Measurements from ENCODE around the gene MRPS18B.

Gene MRPS18B

DNA sequence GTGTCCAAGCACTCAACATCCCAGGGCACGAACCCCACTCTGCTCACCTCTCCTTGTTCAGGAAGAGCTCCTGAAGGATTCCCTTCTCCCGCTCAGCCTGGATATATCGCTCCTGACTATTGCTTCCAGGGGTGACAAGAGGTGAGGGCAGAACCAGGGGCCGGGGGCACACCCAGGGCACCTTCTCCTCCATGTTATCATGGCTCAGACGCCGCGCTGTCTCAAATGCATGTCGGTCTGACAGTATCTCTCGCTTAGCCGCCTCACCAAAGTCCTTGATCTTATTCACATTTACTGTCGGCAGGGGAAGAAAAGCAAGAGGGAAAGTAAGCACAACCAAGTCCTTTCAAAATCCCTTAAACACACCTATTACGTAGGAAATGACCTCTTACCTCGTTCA is 13.7 kb upstream of the MRPS18B start:
- DNase-seq (ENCODE audit: low read depth) = no peak

DNA sequence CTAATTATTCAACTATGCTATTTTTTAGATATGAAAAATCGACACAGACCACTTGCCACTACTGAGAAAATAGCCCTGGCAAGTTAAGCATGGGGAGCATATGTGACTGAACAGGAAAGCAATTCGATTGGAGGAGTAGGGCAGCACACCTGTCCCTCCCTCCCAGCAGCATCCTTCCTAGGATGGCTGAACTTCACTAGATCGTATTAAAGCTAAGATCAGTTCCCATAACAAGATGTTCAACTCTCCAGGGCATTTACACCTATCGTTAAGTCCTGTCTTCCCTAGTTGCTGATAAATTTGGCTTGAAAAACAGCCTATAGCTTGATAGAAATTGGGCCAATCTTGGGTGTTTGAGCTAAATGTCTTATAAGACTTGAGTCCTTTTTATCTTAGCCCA is 7.6 kb upstream of the MRPS18B start:
- no peak for DNase-seq (ENCODE audit: low read depth)

DNA sequence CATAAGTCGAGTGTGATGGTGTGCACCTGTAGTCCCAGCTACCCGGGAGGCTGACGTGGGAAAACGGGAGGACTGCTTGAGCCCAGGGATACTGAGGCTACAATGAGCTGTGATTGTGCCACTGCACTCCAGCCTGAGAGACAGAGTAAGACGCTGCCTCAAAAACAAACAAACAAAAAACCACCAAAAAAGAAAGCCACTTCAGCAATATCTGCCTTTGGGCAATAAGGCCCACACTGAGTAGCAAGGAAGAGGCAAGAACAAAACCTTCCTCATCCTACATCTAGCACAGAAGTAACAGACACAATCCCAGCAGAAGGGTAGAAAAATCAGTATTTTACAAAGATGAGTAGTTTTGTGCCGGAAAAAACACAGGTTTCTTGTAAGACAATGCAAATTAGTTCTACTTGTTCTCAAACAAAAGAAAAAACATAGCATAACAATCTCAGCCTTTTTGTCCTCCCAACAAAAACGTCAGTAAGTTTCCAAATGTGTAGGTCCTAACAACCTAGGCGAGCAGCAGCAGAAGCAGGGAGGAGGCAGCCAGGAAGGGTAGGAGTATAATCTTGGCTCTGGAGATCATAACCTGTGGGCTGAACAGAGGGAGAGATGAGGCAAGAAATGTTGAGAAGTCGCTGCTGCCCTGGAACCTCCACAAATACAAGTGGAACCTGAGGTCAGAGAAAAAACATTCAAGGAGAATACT is 6.3 kb upstream of the MRPS18B start:
- no peak for DNase-seq (ENCODE audit: low read depth)

DNA sequence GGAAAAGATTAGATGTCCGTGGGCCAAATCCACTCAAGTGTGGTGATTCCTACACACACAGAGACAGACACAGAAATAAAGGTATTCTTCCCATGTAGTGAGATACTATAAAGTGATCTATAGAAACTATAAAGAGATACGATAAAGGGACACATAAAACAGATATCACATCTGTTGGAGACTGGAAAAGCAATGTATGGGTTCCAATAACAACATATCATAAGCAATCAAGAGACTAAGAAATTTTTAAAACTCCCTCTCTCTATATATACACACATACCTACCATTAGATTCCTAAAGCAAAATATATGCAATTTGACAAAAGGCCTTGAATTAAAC is 5.8 kb upstream of the MRPS18B start:
- no peak for DNase-seq (ENCODE audit: low read depth)

DNA sequence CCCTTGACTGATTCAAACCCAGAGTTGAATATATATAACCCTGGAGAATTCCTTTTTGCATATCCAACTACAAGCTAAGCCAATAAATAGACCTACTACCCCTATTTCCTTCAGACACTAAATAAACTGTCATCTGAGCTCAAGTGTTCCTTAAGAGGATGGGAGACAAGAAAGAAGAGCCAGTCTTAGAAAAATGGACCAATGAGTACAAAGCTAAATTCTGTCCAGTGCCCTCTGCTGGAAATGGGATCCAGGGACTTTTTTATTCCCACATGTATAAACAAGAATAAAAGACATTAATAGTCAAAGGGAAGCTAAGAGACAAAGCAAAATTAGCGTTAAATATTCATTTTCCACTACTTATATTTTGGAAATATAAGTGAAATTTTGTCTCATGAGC is 5.4 kb upstream of the MRPS18B start:
- no peak for DNase-seq (ENCODE audit: low read depth)

DNA sequence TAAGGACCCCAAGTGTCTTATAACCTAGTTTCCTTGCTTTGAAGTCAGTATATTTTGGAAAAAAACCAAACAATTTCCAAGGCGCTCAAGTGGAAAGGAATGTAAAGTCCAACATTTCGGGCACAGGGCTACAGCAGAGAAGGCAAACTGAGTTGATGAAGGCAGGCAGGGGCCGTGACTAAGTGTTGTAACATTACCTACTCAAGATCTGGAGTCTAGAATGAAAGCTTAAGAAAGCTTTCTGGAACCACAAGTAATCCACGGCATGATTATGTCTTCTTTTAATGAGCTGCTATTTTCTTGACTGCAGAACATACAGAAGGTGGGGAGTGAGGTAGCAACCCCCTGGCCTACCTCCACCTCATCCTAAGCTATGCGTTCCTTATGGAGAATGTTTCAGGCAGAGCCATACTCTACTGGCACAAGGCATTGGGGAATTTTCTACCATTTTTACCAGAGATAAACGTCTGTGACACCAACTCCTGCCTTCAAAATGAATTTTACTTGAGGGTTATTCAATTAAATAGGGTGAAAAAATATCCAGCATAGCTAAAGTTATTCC is 4.9 kb upstream of the MRPS18B start:
- DNase-seq (ENCODE audit: low read depth) = no peak

DNA sequence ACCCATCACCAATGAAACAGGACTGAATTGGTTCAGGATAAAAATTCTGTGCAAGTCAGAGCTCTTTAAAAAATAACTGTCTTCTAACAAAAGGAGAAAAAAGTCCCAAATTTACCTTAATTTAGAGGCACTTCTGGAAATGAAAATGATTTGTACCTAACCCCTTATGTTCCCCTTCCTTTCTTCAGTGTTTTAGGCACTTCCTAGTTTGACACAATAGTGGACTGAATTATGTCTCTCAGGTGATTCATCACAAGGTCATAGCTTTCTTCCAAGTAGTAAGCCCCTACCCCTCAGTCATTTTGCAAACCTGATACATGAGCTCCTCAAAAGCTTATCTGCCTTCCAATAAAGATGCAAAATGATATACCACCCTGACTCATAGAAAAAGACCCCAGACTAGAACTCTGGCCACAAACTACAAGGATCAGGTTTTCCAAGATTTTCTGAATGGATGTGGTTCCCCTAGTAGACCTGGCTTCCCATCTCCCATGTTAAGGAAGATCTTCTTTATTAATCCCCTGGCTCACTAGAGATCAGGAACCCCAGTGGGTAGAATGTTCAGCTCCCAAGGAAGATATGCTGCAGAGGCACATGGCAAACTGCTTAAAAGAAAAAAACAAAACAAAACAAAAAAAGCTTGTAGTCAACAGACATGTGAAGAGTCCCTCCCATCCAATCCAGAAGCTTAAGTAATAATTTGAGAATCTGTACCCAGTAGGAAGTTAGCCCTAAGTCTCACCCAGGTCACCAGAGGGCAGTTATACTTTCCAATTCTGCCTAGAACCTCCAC is 4.2 kb upstream of the MRPS18B start:
- no peak for DNase-seq (ENCODE audit: low read depth)

DNA sequence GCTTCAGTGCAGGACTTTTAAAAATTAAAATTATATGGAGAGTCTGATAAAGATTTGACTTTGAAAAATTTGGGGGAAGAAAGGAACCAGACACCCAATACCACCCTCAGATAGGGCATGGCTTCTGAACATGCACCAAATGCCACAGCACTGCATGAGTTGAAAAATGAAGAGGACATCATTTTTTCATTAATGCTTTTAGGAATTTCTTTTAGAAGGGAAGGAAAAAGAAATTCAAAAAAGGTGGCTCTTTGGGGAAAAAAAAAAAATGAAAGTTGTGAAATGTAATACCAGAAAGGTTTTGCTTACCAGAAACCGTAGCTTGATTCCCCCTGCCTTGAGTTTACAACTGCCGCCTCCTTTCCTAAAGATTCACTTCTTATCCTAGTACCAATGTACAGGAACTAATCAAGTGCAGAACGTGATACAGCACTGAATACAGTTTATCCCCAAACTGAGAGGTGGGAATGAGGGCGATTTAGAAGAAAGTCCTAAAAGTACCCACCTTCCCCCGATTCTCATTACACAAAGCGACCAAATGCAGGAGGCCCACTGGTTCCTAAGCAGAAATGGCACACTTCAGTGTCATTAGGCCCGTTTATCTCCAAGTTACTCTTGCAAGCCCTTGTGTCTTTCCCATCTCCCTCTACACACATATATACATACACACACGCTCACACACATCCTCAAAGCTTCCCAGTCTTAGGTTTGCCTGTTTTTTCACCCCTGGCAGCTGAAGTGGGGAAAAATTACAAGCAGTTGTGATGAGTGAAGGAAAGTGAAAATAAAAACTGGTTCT is 3.4 kb upstream of the MRPS18B start:
- DNase-seq (ENCODE audit: low read depth) = no peak

DNA sequence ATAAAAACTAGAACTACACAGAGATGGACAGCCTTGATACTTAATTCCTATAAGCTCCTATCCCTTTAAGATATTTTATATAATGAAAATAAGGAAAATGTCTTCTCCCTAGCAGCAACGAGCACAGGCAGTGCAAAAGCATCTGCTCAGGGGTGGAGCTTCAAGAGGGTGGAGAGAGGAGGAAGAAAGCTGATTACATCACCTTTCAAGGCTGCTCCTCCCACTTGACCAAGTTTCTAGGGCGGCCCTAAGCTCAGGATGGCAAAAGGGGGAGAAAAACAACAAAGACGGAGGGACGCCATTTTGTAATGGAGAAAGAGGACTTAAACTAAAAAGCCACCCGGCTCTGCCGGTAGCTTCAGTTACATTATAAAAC is 2.8 kb upstream of the MRPS18B start:
- DNase-seq (ENCODE audit: low read depth) = peak; percentile 82

DNA sequence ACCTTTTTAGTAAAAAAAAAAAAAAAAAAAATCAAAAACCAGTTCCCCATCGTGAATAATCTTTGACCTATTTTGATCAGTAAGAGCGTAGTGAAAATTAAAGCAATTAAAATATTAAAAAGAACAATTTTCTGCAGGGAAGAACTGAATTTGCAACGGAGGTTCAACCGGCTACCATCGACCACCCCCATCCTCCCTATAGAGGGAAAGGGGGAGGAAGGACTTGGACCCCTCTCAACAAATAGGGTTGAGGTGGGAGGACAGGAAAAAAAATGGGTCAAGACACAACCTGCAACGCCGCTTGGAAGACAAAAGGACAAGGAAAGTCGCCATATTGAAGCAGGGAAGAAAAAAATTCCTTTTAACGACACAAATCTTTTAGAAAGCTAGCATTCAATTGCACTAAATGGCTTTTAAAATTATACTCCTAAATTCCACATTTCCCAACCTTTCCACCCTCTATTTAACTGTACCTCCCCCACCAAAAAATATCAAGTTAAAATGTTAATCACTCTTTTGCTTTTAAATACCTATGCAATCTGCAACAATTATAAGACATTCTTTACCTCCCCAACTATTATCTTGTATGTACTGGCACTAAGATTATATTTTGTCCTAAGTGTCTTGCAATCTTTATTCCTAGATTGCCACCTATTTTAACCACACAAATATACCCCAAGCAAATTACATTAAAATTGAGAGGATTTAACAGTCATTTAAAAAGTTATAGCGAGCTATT is 2.3 kb upstream of the MRPS18B start:
- DNase-seq (ENCODE audit: low read depth) = no peak

DNA sequence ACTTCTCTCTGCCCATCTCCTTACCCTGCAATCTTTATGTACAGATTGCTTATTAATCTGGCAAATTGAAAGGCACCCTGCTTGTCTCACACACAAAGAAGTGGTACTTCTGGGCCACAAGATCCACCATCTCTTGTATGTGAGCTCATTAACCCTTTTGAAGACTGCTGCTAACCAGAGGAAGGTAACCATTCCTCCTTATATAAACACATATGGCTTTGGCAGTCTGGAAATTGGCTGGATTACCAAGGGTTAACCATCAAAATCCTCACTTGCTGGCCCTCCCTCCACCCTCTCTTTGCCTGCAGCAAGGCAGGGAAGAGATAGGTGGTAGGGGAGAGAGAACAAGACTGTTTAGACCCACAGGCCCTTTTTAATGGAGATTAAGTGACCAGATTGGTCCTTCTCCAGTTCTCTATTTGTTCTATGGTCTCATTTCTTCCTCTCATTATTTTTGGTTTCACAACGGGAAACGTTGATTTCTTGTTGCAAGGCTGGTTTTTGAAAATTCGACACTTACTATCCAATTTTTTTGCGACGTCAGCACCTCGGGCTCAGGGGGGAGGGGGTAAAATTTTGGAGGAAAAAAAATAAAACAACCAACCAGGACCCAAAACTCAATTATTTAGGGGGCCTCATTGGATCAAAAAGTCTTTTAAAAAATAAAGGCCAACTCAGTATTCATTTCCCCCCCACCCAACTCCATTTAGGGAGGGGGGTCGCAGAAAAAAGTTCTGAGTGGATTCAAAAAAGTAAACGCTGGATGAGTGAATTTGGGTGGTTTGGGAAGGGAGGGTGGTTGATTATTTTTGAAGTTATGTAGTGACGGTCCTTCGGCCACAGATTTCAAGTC is 1.5 kb upstream of the MRPS18B start:
- peak; percentile 27 for DNase-seq (ENCODE audit: low read depth)

DNA sequence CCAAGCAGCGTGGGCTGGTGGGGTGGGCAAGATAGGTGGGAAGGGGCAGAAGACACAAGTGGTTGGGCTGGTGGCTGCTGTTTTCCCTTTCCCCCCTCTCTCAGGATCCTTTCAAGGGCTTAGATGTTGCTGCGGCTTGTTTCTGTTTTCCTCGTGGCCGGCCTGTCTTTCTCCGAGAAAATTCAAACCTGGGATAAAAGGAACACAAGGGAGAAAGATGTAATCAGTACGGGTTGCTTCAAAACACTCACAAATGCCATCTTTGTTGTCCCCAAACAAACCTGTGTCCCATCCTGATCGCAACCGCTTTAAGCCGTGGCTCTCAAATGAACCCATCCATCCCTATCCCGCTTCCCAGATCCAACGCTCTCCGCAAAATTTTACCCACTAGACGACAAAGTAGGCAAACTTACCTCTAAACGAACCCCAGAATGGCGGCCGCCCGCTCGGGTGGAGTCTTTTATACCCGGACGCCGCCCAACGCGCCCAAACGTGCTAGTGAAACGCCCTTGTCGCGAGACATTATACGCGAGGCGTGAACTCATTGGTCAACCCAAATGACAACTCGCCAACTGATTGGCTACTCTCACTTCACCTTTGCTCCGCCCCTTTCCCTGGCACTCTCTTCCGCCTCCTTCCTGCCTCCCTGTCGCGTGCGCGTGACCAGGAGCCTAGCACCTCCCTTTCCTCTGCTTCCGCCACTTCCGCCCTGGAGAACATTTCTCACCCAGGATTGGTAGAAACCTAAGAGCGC is 652 bp upstream of the MRPS18B start, which contains the start of gene PPP1R10:
PPP1R10 (minus strand) TSS at position 433 of the 754 bp plus-strand sequence. CDS start 7,299 bp downstream, outside the sequence.
- peak; percentile 99 for DNase-seq (ENCODE audit: low read depth)

DNA sequence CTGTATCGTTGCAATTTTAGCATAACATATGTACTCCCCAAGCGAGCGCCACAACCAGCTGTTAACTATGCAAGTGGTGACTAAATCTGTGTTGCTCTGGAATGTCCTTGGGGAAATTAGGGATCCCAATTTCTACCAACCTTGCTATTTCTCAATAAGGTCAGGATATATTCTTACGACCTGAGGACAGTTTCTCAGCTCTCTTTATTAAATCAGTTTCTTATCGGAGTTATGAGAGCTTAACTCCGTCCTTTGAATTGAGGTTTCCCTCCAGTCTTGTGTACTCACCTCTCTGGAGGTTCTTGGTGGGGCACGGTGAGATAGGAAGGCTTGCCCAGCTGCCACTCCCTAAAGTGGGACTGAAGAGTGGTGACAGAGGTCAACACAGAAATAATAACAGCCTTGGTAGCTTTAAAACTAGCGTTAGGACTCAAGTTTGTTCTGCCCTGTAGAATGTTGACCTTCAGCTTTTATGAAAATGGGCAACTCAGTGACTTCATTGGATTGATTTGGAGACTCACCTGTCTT is 694 bp downstream of the MRPS18B start:
- no peak for DNase-seq (ENCODE audit: low read depth)

DNA sequence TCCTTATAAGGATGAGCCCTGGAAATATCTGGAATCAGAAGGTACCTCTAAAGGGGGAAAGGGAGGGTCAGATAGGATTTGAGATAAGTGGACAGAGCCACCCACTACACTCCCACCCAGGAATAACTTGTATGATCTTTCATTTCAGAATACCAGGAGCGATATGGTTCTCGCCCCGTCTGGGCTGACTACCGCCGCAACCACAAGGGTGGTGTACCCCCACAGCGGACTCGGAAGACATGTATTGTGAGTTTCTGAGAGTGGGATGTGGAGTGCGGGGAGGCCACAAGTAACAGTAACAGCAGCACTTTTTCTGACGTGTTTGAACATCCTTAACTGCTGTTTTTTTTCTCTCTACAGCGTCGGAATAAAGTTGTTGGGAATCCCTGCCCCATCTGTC is 1.9 kb downstream of the MRPS18B start:
- DNase-seq (ENCODE audit: low read depth) = no peak

DNA sequence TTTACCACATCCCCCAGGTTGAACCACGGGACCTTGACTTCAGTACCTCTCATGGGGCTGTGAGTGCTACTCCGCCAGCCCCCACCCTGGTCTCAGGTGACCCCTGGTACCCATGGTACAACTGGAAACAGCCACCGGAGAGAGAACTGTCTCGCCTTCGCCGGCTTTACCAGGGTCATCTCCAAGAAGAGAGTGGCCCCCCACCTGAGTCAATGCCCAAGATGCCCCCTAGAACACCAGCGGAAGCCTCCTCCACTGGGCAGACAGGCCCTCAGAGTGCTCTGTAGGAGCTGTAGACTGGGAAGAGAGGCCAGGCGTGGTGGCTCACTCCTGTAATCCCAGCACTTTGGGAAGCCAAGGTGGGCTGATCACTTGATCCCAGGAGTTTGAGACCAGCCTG is 7.9 kb downstream of the MRPS18B start:
- no peak for DNase-seq (ENCODE audit: low read depth)

DNA sequence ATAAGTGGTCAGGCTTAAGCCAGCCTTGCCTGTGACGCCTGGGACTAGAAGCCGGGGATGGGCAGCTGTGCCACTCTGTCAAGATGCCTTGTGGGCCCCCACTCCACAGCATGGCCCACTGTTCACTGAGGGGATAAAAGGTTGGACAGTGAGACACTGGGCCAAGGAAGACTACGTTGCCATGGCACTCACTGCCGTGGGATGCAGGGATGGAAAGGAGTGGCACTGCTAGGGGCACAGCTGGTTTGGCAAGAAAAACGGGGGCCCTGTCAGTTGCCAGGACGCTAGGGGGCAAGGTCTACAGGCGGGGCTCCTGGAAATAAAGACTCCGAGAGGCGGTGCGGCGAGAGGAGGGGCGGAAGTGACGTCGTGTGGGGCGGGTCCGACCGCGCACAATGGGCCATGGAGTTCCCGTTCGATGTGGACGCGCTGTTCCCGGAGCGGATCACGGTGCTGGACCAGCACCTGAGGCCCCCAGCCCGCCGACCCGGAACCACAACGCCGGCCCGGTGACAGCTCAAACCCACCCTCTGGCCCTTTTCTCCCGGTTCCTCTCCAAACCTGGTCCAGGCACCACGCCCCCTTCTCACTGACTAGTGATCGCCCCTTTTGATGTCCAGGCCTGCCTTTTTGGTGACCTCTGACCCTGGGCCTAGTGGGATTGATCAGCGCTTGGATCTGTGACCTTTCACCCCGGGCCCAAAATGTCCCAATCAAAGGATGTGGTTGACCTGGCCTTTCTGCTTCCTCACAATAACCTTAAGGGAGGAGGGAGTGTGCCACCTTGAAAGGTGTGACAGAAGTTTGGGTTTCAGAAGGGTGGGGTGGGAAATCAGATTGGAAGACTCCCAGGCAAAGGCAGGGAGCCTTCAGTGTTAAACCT is 9.1 kb downstream of the MRPS18B start, which contains the start of gene ATAT1:
ATAT1 (plus strand) TSS at position 391 of the 883 bp plus-strand sequence.
- DNase-seq (ENCODE audit: low read depth) = peak; percentile 87

DNA sequence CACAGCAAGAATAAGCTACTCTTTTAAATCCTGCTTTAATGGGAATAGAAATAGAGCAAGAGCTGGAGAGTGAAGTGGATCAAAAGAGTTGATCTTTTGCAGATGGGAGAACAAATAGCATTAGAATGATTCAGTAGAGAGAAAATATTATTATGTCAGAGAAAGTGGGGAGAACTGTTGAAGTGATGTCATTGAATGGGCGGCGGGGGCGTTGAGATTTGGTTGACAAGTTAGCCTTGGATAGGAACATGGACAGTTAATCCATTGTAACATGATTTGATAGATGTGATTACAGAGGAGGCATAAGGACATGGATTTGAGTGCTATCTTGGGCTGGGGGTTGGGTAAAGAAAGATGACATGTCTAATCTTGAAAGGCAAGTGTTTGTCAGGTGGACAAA is 18.2 kb downstream of the MRPS18B start:
- no peak for DNase-seq (ENCODE audit: low read depth)

DNA sequence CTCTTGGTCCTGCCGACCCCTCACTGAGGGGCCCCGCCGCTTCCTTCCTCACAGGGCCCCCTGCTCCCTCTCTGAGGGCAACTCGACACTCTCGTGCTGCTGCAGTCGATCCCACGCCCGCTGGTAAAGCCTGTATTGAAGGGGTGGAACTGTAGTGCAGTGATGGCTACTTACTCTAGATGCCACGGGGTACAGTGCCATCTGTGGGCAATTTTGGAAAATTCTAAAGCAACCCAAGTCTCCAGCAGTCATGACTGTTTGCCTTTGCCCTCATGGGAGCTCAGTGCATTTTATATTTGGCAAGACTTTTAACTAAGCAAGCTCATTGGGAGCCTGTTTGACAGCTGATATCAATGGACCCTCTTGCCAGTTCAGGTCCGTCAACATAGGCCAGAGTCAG is 22.8 kb downstream of the MRPS18B start:
- DNase-seq (ENCODE audit: low read depth) = no peak

DNA sequence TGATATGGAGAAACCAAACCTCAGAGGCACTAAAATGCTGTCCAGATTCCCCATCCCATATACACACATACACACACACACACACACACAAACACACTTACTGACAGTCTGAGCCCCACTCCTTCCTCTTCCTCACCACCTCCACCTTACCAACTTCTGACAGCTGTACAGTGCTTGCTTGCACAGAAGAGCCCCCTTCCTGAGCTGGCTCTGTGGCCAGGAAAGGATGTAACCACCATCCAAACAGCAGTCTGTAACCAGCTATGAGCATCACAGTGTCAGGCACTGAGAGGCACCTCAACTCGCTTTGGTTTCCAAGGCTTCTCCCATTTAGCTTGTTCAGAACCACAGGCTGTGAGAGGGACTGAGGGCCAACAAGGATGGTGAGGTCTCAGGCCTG is 23.4 kb downstream of the MRPS18B start:
- DNase-seq (ENCODE audit: low read depth) = no peak
